ENCODE measurements around the gene RIMS1.

DNA sequence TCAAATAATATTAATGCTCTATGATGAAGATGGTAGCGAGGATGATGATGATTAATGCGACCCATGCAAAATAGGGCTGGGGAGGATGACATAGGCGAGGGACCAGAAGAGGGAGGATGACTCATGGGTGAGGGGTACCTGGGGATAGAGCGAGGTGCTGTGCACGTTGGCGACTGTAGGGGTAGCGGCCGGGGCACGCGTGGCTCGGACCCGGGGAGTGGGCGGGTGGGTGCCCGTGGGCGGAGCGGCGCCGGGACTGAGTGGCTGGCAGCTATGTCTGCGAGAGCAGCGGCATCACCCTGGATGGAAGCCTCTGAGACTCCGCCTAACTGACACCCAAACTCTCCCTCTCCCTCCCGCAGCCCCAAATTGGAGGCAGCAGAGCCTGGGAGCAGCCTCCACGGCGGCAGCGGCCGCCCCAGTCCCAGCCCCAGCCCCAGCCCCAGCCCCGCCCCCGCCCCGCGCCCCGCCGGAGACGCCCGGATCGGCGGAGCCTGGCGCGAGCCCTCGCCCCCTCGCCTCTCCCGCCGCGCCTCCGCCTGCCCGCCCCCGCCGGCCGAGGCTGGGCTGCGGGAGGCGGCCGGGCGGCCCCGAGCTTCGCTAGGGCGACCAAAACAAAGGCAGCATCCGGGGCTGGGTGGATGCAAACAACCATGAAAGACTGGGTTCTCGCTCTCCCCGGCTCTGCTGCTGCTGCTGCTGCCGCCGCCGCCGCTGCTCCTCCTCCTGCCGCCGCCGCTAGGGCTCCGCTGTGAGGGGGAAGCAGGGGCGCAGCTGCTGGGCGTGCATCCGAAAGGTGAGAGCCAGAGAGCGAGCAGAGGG lies at the start of gene RIMS1:
- TF ChIP-seq, protein P1, sequence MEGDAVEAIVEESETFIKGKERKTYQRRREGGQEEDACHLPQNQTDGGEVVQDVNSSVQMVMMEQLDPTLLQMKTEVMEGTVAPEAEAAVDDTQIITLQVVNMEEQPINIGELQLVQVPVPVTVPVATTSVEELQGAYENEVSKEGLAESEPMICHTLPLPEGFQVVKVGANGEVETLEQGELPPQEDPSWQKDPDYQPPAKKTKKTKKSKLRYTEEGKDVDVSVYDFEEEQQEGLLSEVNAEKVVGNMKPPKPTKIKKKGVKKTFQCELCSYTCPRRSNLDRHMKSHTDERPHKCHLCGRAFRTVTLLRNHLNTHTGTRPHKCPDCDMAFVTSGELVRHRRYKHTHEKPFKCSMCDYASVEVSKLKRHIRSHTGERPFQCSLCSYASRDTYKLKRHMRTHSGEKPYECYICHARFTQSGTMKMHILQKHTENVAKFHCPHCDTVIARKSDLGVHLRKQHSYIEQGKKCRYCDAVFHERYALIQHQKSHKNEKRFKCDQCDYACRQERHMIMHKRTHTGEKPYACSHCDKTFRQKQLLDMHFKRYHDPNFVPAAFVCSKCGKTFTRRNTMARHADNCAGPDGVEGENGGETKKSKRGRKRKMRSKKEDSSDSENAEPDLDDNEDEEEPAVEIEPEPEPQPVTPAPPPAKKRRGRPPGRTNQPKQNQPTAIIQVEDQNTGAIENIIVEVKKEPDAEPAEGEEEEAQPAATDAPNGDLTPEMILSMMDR (IDR thresholded peaks at IDR 0.05; ENCODE audit: low read length) = peak; percentile 24
- no peak for TF ChIP-seq EZH2 (IDR thresholded peaks at IDR 0.05; ENCODE audit: borderline replicate concordance, low read length)

Data from OCI-LY1 (cell line).